HT-29 (cell line): ENCODE measurements around the gene MATR3. TPM values are rescaled to one million over a fixed set of nuclear protein-coding genes. Genes with fewer than 3 reads are reported as not detected.
"Not testable (repeated sequence)": the region's sequence is repeated elsewhere in the genome, so short reads cannot be mapped to it uniquely, and the experiment has no call there.

Experiments
- DNase-seq: peaks from one replicate; pipeline ENCODE4 v3.0.0-alpha.2; 2015; ENCODE audit warnings: low spot score
- total RNA-seq: library from RNA; depleted of rRNA; stranded (reverse); fragments of >200 nt; shearing (Covaris generic); gene quantifications from 2 replicates; pipeline ENCODE4 v1.2.3, GENCODE V29; 2014

The MATR3 gene
- total RNA-seq, 1 experiment from 2014 or later: 179 TPM

DNA sequence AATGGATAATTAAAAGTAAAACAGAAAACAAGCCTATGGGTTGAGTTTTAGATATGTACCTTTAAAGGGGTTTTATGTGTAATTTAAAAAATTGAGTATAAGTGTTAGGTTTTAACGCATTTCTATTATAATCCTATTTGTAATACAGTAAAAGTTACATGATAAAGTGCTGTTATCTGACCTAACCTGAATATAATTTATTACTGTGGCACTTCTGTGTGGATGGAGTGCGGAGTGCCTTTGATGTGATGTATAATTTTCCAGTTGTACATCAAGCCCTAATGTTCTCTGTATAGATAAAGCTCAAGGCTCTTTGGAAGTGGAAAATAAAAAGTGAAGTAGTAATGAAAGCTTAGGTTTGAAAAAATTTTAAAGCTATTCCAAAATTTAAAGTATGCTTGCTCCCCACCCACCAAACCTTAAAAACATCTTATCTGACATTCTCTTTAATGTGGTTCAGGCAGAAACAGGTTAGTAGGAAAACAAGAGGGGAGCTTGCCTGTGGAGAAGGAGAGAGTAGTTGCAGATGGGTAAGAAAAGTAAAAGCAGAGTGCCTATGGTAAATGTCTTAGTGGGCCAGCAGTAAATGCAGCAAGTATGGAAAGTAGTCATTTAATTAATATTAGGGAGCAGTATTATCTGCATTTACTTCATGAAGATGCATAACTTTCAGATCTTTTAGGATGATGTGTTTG lies 4.0 kb downstream of the MATR3 start:
- no peak for DNase-seq

DNA sequence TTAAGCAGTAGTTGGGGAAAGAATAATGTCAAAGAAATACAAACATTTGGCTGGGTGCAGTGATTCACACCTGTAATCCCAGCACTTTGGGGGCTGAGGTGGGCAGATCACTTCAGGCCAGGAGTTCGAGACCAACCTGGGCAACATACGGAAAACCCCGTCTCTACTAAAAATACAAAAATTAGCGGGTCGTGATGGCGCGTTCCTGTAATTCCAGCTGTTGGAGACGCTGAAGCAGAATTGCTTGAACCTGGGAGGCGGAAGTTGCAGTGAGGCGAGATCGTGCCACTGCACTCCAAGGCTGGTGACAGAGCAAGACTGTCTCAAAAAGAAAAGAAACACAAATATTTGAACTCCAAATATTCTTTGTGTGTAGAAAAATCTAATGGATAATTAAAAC lies 4.7 kb downstream of the MATR3 start:
- no peak for DNase-seq

DNA sequence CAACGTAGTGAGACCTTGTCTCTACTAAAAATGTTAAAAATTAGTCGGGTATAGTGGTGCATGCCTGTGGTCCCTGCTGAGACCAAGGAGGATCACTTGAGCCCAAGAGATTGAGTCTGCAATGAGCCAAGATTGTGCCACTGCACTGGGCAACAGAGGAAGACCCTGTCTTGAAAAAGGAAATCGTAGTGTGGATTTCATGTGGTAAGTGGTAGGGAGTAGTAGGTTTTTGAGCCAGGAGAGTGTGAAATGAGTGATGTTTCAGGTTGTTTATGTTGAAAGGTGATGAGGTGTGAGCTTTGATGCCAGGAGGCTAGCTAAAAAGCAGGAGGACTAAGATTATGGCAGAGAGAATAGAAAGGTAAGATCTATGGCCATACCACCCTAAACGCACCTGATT lies 5.9 kb downstream of the MATR3 start:
- DNase-seq: no peak

DNA sequence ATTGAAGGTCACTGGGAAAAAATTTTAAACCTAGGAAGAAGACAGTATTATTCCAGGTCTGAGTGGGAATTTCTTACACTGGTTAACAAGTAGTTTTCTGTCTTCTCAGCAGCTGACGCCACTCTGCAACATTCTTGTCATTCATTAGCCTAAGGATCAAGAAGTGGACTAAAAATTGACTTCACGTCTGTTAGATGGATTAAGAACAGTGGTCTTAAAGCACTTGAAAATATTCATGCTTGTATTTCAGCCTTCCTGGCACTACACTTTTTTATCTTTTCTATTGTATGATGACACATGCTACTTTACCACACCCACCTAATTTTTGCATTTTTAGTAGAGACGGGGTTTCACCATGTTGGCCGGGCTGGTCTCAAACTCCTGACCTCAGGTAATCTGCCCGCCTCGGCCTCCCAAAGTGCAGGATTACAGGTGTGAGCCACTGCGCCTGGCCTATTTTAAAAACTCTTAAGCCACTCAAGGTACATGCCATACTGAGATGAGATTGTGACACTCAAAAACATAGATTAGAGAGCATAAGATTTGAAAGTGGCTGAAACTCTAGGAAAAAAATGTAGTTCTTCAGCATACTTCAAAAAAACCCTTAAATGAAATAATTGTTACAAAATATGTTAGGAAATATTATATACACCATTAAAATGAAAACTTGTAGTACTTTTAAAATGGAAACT lies 8.4 kb downstream of the MATR3 start:
- no peak for DNase-seq

DNA sequence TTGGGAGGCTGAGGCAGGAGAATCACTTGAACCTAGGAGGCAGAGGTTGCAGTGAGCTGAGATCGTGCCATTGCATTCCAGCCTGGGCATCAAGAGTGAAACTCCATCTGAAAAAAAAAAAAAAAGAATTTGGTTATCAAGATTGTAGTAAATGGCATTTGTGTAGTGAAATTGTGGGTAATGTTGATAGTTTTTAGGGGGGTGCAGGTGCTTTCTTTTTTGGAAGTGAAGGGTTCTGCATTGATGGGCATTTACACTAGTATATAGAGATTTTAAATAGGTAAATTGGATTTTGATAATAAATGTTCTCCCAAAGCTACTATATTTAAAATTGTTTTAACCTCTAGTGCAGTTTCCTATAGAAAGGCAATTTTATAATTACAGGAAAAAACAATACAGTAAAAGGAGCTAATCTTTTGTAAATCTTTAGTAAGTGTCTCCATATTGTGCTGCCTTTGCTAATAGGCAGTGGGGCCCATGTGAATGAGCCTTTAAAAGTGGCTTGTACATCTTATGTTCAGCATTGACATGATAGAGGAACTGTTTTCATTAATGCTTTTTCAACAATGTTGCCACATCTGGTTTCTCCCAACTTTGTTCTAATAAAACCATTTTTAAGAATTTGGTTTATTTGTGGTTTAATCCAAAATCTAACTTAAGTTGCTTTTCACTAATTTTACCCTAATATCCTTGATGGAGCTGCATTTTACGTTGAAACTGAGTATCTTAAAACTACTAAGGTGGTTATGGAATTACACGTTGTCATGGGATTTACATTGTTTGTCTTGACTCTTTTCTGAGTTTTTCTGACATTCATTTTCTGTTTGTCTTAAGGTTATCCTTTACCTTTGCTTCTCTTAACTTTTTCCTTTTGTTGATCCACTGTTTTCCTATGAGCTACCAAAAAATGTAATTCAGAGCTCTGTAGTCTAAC lies 11.1 kb downstream of the MATR3 start:
- DNase-seq: no peak

DNA sequence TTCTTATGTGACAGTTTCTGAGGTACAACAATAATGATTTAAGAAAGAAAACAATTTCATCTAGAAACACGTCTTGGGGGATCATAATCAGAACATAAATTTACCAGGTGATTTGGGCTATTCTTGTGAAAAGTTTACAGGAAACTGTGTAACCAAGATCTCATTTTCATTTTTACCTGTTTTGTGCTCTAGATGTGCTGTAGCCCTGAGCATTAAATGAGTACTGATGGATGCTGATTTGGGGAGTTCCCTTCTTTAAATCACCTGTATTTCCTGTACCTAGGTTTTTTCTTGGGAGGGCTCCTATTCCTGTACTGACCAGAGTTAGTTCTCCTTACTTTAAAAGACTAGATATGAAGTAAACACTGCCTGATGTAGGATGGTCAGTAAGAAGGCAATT lies 12.7 kb downstream of the MATR3 start:
- DNase-seq: no peak

DNA sequence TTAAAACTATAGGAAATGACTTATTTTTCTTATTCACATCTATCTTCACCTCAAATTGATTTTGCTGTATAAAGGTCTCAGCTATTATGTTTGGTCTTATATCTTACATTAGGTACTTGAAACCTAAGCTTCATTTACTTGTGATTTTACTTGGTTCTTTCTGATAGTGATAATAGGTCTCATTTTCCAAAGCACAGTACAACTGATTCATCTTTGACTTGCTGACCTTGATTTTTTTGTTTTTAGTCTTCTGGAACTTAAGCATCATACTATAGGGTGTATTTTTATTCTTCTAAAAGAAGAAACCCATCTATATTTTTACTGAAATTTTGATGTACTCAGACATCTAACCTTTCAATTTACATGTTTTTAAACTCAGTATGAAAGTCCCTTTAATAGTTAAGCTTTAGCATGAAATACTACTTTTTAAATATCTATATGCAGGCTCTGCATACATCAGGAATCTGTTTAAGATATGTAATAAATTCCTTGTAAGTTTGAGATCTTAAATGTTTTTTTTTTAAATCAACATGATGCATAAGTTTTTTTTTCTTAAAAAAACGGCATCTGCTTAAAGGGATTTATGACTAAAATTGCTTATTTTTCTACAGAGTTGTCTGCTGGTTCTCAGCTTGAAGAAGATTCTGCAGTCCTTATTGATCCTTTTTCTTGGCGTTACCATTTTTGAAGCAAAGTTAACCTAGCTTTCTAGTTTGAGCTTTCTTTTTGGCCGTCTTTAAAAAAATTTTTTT lies 13.3 kb downstream of the MATR3 start:
- DNase-seq: no peak

DNA sequence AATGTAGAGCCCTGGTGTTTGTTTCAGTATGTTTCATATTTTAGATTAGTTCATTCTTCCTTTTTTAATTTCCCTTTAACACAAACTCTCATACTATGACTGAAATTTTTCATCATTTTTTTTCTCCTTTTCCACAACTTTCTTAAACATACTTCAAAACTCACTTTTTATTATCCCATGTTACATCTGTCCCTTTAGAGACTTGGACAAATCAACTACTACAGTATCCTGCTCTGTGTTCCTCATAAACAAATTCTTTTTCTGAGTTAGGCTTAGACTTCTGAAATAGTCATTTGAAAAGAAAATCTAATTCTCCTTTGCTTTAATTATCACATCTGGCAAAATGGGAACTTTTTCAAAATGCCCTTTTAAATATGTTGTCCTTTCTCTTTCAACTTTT lies 15.3 kb downstream of the MATR3 start:
- no peak for DNase-seq

DNA sequence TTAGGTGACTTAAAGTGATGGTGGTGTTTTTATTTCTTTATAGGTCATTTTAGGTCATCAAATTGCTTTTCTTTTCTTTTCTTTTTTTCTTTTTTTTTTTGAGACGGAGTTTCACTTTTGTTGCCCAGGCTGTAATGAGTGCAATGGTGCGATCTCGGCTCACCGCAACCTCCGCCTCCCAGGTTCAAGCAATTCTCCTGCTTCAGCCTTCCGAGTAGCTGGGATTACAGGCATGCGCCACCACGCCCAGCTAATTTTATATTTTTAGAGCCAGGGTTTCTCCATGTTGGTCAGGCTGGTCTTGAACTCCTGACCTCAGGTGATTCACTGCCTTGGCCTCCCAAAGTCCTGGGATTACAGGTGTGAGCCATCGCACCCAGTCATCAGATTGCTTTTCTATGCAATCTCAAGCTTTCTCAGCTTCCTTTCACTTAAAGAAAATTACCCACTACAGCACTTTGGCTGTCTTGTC lies 17.2 kb downstream of the MATR3 start:
- DNase-seq: not testable (repeated sequence)

DNA sequence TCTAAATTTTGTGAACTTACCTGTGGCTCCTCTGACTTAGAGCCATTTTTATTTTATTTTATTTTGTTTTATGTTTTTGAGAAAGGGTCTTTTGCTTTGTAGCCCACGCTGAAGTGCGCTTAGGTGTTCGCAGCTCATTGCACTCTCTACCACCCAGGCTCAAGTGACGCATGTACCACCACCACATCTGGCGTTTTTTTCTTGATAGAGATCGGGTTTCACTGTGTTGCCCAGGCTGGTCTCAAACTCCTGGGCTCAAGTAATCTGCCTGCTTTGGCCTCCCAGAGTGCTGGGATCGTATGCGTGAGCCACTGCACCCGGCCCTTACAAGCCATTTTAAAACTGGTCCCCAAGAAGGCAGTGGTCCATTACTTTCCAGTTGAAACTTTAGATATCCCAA lies 18.5 kb downstream of the MATR3 start:
- DNase-seq: no peak

DNA sequence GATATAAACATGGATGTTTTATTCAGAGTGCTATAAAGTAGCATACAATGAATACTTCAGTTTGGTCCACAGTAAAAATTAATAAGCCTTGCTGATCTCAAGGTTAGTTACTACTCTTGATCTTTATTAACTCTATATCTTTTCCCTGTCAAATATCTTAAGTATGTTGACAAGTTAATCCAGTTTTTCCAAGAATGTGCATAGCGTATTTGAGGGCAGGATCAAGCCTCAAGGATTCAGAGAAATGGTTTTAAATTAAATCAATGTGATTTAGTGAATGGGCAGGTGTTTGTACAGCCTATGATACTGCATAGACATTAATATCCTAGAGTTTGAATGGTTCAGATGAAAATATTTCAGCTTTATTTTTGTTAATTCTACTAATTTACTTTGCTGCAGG lies 20.7 kb downstream of the MATR3 start:
- no peak for DNase-seq

DNA sequence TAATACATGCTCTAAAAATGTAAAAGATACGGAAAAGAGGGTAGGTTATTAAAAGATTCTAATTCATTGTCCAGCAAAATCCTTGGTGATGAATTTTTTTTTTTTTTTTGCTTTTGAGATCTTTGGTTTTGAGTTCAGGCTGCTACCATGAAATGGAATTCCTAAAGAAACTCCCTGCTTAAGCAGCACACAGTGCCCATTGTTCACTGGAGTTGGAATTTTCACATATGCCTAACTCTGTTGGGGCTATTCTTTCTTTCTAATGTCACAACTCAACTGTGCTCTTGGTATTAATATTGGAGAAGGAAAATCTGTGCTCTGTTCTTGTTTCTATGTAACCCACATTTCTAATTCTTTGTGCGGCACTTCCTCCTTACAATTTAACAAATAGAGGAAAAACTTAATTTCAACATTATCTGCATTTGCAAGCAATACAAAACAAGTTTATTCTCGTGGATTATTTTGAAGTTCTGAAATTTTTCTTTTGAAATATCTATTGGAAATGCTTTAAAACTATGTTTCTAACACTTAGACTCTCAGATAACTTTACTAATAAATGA lies 21.6 kb downstream of the MATR3 start:
- DNase-seq: no peak

DNA sequence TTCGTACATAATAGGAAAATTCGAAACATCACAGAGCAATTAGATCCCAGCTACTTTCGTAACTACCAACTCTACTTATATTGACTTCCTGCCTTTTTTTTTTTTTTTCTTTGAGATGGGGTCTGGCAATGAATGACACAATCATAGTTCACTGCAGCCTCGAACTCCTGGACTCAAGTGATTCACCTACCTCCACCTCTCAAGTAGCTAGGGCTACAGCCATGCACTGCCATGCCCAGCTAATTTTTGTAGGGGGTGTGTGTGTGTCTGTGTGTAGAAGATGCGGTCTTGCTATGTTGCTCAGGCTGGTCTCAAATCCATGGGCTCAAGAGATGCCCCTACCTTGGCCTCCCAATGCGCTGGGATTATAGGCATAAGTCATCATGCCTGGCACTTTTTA lies 42.3 kb downstream of the MATR3 start:
- DNase-seq: no peak

DNA sequence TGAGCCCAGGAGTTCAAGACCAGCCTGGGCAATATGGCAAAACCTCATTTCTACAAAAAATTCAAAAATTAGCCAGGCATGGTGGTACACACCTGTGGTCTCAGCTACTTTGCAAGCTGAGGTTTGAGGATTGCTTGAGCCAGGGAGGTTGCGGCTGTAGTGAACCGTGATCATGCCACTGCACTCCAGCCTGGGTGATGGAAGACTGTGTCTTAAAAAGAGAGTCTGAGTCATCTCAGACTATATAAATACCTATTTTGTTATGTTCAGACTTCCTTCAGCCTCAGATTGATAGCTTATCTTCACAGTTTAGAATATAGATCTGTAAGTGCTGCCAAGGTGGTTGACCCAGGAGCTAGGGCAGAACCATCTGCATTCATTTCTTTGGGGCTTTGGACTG lies 46.5 kb downstream of the MATR3 start:
- no peak for DNase-seq

DNA sequence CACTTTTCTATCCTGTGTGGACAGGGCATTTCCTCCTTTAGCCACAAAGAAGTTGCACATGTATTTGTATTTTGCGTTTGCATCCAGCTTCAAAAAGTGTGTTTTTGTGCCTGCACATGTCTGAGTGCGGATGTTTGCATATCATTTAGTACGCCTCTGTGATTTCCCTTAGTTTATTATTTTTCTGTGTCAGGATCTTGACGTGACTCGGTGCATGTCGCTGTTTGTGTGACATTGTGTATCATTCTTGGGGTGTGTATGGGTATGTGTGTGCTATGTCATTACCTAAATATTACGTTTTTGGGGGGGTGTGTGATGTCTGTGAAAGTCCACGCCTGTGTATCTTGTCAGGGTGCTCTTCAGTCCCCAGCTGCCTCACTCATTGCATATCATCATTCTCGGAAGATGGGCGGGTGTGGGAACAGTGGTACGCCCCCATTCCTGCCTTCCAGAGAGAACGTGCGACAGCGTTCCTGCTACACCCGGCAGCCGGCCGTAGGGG lies 47.7 kb downstream of the MATR3 start:
- DNase-seq: no peak

DNA sequence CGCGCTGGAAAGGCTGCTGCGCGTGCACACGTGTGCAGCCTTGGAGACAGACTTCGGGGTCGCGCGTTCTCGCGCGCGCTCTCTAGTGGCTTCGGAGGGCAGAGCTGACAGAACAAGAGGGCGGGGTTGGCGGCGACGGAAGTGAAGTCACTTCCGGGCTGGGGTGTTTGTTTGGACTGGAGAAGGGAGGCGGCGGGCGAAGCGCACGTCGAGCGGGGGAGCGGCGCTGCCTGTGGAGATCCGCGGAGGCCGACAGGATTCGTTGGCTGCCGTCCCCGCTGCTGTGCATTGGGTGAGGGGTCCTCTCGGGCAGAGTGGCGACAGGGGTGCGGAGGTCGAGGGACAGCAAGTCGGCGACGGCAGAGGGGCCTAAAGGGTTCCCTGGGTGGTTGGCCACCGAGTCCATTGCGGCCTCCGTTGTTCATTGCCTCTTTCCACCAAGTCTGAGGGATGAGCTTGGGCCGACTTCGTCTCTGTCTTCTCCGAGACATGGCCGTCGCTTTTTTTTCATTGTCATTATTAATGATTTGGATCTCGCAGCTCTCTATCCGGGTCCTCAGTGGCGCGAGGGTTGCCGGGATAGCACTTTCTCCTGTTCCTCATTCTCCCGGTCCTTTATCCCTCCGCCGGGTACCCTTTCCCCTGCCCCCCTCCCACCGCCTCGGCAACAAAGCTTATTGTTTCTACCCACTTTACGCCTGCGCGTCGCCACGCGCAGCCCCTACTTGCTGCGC lies 48.3 kb downstream of the MATR3 start, which contains the start of gene PAIP2:
Gene PAIP2 (plus strand): TSS at position 166 of the 734 bp plus-strand sequence. CDS start 21,931 bp downstream, outside the sequence.
- DNase-seq: peak; percentile 97

DNA sequence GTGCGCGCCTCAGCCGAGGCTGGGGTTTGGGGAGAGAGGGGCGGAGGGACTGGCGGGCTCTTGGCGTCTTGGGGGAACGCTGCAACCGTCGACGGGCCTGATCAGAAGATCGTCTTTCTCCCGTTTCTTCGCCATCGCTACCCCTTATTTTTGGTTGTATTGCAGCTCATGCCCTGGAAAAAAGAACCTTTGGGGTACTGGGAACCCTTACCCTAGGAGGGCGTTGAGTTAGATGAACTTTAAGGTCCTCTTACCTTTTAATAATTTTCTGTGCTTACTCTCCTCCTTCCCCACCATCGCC lies 48.8 kb downstream of the MATR3 start:
- DNase-seq: peak; percentile 35

DNA sequence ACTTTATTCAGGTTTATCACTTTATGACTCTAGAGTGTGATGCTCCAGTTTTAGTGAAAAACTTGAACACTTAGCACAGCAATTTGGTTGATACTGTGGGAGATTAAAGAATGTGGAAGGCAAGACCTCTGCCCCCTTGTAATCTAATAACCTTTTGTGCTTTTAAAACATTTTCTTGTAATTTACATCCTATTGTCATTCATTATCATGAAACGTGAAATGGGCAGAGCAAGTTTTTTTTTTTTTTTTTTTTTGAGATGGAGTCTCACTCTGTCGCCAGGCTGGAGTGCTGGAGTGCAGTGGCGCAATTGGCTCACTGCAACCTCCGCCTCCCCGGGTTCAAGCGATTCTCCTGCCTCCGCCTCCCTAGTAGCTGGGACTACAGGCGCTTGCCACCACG lies 49.9 kb downstream of the MATR3 start:
- DNase-seq: no peak

DNA sequence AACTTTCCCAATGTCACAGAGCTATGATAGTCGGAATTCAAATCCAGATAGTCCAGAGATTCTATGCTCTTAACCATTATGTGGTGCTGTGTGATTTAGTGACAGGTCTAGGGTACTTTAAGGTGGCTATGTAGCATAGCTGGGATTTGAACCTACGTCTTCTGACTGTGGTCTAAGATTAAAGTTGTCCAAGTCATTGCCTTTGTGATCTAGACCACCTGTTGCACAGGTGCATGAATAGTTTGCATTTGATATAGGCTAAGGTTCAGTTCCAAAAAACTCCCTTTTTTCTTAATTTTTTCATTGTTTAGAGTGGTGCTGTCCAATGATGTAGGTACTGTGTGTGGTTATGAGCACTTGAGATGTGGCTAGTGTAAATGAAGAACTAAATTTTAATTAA lies 50.6 kb downstream of the MATR3 start:
- DNase-seq: no peak

DNA sequence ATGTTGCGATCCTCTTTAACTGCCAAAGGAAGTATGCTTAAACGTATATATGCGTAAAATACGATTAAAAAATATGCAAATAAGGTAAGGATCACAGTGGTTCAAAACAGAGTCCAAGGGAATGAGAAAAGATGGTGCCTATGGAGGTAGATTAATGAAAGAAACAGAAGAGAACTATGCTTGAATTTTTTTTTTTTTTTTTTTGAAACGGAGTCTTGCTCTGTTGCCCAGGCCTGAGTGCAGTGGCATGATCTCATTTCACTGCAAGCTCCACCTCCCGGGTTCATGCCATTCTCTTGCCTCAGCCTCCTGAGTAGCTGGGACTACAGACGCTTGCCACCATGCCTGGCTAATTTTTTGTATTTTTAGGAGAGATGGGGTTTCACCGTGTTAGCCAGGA lies 51.9 kb downstream of the MATR3 start:
- not testable (repeated sequence) for DNase-seq
